PC-3 (cell line): ENCODE measurements around the gene ACTR3C. TPM values are rescaled to one million over a fixed set of nuclear protein-coding genes. Genes with fewer than 3 reads are reported as not detected.
"Not testable (repeated sequence)": the region's sequence is repeated elsewhere in the genome, so short reads cannot be mapped to it uniquely, and the experiment has no call there.

Source experiments
- ATAC-seq: fragments of 200-7000 bp; cut with Tn5 transposase; 2 replicates; pipeline ENCODE4 v1.9.1; 2020; ENCODE audit warnings: mild to moderate bottlenecking, moderate library complexity
- BruUV-seq: library from RNA; stranded (reverse); fragments of 400-500 nt; replicated peaks from 2 replicates; lab custom pipeline; 2021; lab: Mats Ljungman, UMichigan
- CTCF ChIA-PET: fragments of 300-600 bp; sonication (Branson Sonifier 250); formaldehyde crosslinking; loops from one replicate; lab custom pipeline; 2022; ENCODE audit warnings: antibody characterized with exemption; lab: Charles Lee
- POLR2A ChIA-PET: fragments of 300-600 bp; sonication (Branson Sonifier 250); formaldehyde crosslinking; loops from one replicate; lab custom pipeline; 2022; ENCODE audit warnings: antibody characterized with exemption; ENCODE audit not compliant: unreplicated experiment; lab: Charles Lee
- DNase-seq: peaks from one replicate; pipeline ENCODE4 v3.0.0-alpha.2; 2015
- H2AFZ ChIP-seq: fragments of 300-600 bp; sonication (generic); 2 replicates; pipeline ENCODE4 v1.6.0; 2016; ENCODE audit warnings: antibody characterized with exemption, low read length
- H3F3A ChIP-seq: fragments of 300-600 bp; sonication (generic); one replicate; pipeline ENCODE4 v1.6.0; 2017; ENCODE audit warnings: antibody characterized with exemption, low read length, control low read depth, mild to moderate bottlenecking; ENCODE audit not compliant: unreplicated experiment
- H3K27ac ChIP-seq: fragments of 300-600 bp; sonication (generic); 2 replicates; pipeline ENCODE4 v1.5.1; 2016; ENCODE audit warnings: mild to moderate bottlenecking, low read length
- H3K27me3 ChIP-seq: fragments of 300-600 bp; sonication (generic); 2 replicates; pipeline ENCODE4 v1.6.1; 2016; ENCODE audit warnings: low read length, mixed read lengths
- H3K36me3 ChIP-seq: fragments of 300-600 bp; sonication (generic); 2 replicates; pipeline ENCODE4 v1.6.1; 2016; ENCODE audit warnings: low read depth, mixed run types, low read length, mixed read lengths
- H3K4me1 ChIP-seq: fragments of 300-600 bp; sonication (generic); 2 replicates; pipeline ENCODE4 v1.5.1; 2016; ENCODE audit warnings: low read length; ENCODE audit not compliant: insufficient read depth
- H3K4me2 ChIP-seq: fragments of 300-600 bp; sonication (generic); 2 replicates; pipeline ENCODE4 v1.6.0; 2016; ENCODE audit warnings: low read length
- H3K4me3 ChIP-seq: fragments of 300-600 bp; sonication (generic); 2 replicates; pipeline ENCODE4 v1.5.1; 2016; ENCODE audit warnings: mild to moderate bottlenecking, low read length, mixed read lengths
- H3K79me2 ChIP-seq: fragments of 300-600 bp; sonication (generic); 2 replicates; pipeline ENCODE4 v1.6.1; 2017; ENCODE audit warnings: low read length, mixed read lengths
- H3K9ac ChIP-seq: fragments of 300-600 bp; sonication (generic); 2 replicates; pipeline ENCODE4 v1.6.0; 2016; ENCODE audit warnings: mild to moderate bottlenecking, low read length
- H3K9me2 ChIP-seq: fragments of 300-600 bp; sonication (generic); replicated peaks from 2 replicates; pipeline ENCODE4 v1.6.1; 2016; ENCODE audit warnings: mixed run types, low read length, mixed read lengths
- H3K9me3 ChIP-seq: fragments of 300-600 bp; sonication (generic); 2 replicates; pipeline ENCODE4 v1.6.1; 2016; ENCODE audit warnings: low read length, mixed read lengths
- H4K20me1 ChIP-seq: fragments of 300-600 bp; sonication (generic); 2 replicates; pipeline ENCODE4 v1.6.1; 2016; ENCODE audit warnings: low read length, mixed read lengths
- intact Hi-C: fragments of 100-400 bp; cut with micrococcal nuclease; formaldehyde crosslinking; loops from 2 replicates; pipeline ENCODE4 v1.9.0; 2023
- total RNA-seq: library from RNA; depleted of rRNA; stranded (reverse); fragments of >200 nt; gene quantifications from 2 replicates; pipeline ENCODE4 v1.2.3, GENCODE V29; 2014

Gene ACTR3C
- total RNA-seq, 1 experiment from 2014 or later: 10.8 TPM

DNA sequence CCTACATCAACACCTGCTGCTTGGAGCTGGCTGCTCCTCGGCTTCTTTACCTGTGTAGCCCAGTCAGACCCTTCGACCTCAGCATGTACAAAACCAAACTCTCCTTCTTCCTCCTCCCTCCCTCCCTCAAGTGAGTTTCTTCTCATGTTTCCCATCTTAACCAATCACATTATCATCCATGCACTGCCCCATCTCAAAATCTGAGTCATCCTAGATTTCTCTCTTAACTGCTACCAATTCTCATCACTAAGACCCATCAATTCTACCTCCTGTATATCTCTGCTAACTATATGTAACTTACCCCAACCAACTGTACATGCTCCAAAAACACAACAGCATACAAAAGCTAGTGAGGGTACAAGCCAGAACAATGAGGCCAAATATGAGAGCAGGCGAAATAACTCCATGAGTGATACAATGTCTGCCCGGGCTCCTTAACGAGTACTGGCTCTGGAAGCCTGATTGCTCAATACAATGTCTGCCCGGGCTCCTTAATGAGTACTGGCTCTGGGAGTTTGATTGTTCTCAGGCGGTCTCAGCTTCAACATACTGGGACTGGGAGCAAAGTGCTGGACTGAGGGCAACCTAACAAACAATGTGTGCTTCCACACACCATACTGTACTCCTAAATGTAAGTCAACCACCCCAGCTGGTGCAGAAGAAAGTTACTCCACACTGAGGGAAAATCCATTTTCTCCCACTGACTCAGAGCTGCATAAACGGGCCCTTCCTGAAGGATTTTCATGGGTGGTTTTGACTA, 18.7 kb downstream of the ACTR3C start:
- intact Hi-C loops, POLR2A ChIA-PET, H3K9me3 ChIP-seq, H2AFZ ChIP-seq, H3K9ac ChIP-seq, H4K20me1 ChIP-seq, H3K36me3 ChIP-seq, H3K79me2 ChIP-seq, CTCF ChIA-PET, H3K27me3 ChIP-seq, H3K4me3 ChIP-seq, H3K9me2 ChIP-seq, H3K4me1 ChIP-seq, H3F3A ChIP-seq, H3K4me2 ChIP-seq, BruUV-seq, H3K27ac ChIP-seq, ATAC-seq, DNase-seq: not testable (repeated sequence)

DNA sequence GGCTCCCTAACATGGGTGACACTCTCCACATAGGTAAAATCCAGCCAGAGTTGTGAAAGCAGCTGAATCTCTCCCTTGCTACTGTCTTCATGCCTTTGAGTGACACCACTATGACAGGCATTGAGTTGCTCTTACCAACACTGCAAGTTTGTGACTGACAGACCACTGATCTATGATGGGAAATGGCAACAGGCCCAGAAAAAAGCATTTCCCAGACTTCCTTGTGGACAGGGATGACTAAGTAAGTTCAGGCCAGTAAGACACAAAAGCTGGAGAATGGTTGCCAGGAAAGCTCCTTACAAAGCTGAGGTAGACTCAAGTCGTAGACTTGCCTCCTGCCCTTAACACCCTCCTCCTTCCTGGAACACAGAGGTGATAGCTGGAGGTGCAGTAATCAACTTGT, 20.4 kb downstream of the ACTR3C start:
- H3K79me2 ChIP-seq, CTCF ChIA-PET, H3K4me3 ChIP-seq, H3K9me3 ChIP-seq, H3K36me3 ChIP-seq, intact Hi-C loops, H3K4me2 ChIP-seq, H3F3A ChIP-seq, H3K9ac ChIP-seq, H3K27me3 ChIP-seq, POLR2A ChIA-PET, H3K9me2 ChIP-seq, H4K20me1 ChIP-seq, H2AFZ ChIP-seq, BruUV-seq, H3K4me1 ChIP-seq, H3K27ac ChIP-seq: not testable (repeated sequence)
- ATAC-seq (peak; percentile 78), DNase-seq (peak; percentile 56)

DNA sequence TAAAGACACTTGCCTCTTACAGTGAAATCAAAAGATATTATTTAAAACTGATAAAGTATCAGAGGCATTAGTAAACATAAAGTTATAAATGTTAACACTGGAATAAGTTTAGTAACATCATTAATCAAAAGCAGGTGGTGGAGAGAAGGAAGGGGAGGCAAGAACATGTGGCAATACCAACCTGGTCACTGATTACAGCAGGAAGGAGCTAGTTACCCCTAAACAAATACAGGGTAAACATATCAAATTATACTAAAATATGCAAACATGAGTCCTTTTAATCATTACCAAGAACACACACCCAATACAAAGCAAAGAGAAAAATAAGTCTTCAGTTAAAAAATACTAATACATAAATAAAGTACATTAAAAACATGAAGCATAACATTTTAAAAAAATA, 25.4 kb downstream of the ACTR3C start:
- H3K79me2 ChIP-seq, H3K9ac ChIP-seq, H3F3A ChIP-seq, POLR2A ChIA-PET, CTCF ChIA-PET, H3K9me2 ChIP-seq, H3K4me2 ChIP-seq, H2AFZ ChIP-seq, intact Hi-C loops, H3K4me1 ChIP-seq, H3K4me3 ChIP-seq, H4K20me1 ChIP-seq, H3K27ac ChIP-seq, H3K36me3 ChIP-seq, DNase-seq, H3K27me3 ChIP-seq, H3K9me3 ChIP-seq, ATAC-seq, BruUV-seq: not testable (repeated sequence)

DNA sequence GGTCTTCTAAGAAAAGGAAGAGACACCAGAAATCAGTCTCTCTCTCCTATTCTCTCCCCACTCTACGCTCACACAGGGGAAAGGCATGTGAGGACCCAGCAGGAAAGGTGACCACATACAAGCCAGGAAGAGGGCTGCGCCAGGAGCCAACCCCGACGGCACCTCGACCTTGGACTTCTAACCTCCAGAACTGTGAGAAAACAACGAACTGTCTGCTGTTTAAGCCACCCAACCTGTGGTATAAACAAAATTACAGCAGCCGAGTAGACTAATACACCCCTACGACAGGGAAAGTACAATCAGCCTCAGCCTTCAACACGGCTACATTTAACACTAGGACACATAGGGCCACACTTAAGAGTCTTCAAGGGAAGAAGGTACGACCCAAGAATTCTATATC, 26.5 kb downstream of the ACTR3C start:
- H3F3A ChIP-seq, H3K4me1 ChIP-seq, DNase-seq, CTCF ChIA-PET, H3K9me2 ChIP-seq, H3K9me3 ChIP-seq, H3K27me3 ChIP-seq, H3K9ac ChIP-seq, BruUV-seq, H3K27ac ChIP-seq, H3K79me2 ChIP-seq, H3K4me3 ChIP-seq, intact Hi-C loops, H4K20me1 ChIP-seq, ATAC-seq, H2AFZ ChIP-seq, H3K4me2 ChIP-seq, POLR2A ChIA-PET, H3K36me3 ChIP-seq: not testable (repeated sequence)

DNA sequence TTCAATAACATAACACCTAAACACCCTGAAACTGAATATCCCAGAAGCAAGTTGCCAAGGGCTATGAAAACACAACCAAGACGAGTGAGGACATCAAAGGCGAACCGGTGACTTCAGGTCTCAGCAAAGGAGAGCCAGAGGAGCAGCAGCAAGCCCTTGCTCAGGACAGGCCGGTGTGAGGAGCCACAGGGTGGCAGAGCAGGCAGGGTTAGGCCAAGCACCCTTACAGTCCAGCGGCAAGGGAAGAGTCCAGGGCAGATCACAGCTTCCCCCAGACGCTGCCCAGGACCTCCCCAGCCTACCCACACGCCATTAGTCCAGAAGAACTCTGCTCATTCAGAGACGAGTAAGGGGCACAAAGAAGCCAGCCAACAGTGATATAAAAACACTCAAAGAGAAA, 27.7 kb downstream of the ACTR3C start:
- H3K9me3 ChIP-seq, H4K20me1 ChIP-seq, H3K4me2 ChIP-seq, H3K36me3 ChIP-seq, H3K27me3 ChIP-seq, H3K9me2 ChIP-seq, BruUV-seq, H3F3A ChIP-seq, H3K79me2 ChIP-seq, DNase-seq, POLR2A ChIA-PET, intact Hi-C loops, H2AFZ ChIP-seq, CTCF ChIA-PET, H3K4me3 ChIP-seq, H3K4me1 ChIP-seq, H3K27ac ChIP-seq, H3K9ac ChIP-seq: not testable (repeated sequence)
- peak; percentile 61 for ATAC-seq

DNA sequence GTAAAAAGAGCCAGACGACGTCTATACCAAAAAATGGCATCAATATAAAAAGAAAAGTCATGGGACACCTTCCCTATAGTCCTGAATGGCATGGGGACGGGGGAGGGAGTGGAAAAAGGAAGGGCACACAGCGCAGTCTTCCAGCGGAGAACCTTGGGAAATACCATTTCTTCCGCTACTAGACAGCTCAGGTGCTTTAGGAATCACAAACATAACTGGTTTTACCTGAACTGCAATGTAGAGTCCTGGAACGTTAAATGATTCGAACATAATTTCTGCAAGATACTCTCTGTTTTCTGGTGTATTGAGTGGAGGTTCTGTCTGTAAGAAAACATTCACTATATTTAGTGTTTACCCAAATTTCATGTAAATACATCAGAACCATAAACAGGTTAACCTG, 28.3 kb downstream of the ACTR3C start:
- H3K4me3 ChIP-seq, H3K79me2 ChIP-seq, H3K9me2 ChIP-seq, DNase-seq, H3K27me3 ChIP-seq, H2AFZ ChIP-seq, CTCF ChIA-PET, H3K27ac ChIP-seq, H3K4me1 ChIP-seq, H3K9ac ChIP-seq, H4K20me1 ChIP-seq, H3K9me3 ChIP-seq, POLR2A ChIA-PET, H3F3A ChIP-seq, H3K36me3 ChIP-seq, intact Hi-C loops, BruUV-seq, H3K4me2 ChIP-seq, ATAC-seq: not testable (repeated sequence)

DNA sequence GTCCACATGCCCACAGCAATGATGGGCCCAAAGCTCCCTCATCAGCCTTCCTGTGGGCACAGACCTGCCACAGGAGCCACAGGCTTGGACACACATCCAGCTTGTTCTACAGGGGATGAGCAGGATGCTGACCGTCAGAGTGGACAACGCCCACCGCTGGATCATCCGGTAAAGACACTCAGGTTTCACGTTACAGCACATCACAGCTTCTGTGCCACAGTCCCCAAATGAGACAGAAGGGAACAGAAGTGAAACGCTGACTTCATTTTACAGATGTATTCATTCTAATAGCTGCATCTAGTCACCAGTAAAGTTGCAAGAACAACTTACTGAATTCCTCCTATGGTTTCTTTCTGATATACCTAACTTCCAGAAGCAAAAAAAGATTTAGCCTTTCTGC, 33.0 kb downstream of the ACTR3C start:
- not testable (repeated sequence) for H3K4me3 ChIP-seq

More for the DNA sequence above, 33.0 kb downstream of the ACTR3C start:
- CTCF ChIA-PET, H4K20me1 ChIP-seq, H3K9ac ChIP-seq, H3K79me2 ChIP-seq, intact Hi-C loops, H3K27ac ChIP-seq, H3K9me2 ChIP-seq, H3K9me3 ChIP-seq, H3K36me3 ChIP-seq, H3K27me3 ChIP-seq, ATAC-seq, H3F3A ChIP-seq, H3K4me1 ChIP-seq, BruUV-seq, DNase-seq, H2AFZ ChIP-seq, POLR2A ChIA-PET, H3K4me2 ChIP-seq: not testable (repeated sequence)
